Gastrocnemius medialis (tissue), 4 donors: ENCODE data around the gene RPS15.

Source experiments
- POLR2A ChIP-seq, 2 donors: fragments of 450-650 bp; IDR thresholded peaks; one replicate each; pipeline ENCODE4 v1.6.1; 2017; ENCODE audit warnings: antibody characterized with exemption in 2 of 2, mild to moderate bottlenecking in 2 of 2, moderate library complexity in 2 of 2
- TF ChIP-seq, protein P1 (sequence below), 5 experiments: fragments of 450-650 bp in 3 of 5; fragments of 200-600 bp in 2 of 5; sonication (generic) in 2 of 5; IDR thresholded peaks in 4 of 5; conservative IDR thresholded peaks in 1 of 5; 1 replicate in 4 of 5; 2 replicates in 1 of 5; pipeline ENCODE4 v1.5.1; 2016 to 2019; ENCODE audit warnings: antibody characterized with exemption in 5 of 5, mild to moderate bottlenecking in 3 of 5, moderate library complexity in 3 of 5

DNA sequence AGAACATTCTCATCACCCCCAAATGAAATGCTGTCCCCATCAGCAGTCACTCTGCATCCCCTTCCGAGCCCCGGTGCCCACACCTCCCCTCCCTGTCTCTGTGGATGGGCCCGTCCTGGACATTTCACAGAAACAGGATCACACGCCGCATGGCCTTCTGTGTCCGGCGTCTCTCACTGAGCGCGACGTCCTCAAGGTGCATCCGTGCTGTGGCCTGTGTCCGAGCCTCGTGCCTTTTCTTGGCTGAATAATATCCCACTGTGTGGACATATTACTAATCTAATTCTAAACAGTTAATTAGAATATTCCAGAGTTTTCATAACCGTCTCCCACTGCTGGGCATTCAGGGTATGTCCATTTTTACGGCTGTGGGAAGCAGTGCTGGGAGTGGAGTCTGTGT is 45.8 kb upstream of the RPS15 start:
- TF ChIP-seq POLR2A (IDR thresholded peaks at IDR 0.05), result no peak
- TF ChIP-seq, protein P1, sequence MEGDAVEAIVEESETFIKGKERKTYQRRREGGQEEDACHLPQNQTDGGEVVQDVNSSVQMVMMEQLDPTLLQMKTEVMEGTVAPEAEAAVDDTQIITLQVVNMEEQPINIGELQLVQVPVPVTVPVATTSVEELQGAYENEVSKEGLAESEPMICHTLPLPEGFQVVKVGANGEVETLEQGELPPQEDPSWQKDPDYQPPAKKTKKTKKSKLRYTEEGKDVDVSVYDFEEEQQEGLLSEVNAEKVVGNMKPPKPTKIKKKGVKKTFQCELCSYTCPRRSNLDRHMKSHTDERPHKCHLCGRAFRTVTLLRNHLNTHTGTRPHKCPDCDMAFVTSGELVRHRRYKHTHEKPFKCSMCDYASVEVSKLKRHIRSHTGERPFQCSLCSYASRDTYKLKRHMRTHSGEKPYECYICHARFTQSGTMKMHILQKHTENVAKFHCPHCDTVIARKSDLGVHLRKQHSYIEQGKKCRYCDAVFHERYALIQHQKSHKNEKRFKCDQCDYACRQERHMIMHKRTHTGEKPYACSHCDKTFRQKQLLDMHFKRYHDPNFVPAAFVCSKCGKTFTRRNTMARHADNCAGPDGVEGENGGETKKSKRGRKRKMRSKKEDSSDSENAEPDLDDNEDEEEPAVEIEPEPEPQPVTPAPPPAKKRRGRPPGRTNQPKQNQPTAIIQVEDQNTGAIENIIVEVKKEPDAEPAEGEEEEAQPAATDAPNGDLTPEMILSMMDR (IDR thresholded peaks at IDR 0.05 in 4 of 5, conservative IDR thresholded peaks at IDR 0.05 in 1 of 5), result no peak
